Mucosa of descending colon (tissue), 3 donors: Measurements from ENCODE around the gene HLA-DPB1. TPM values are rescaled to one million over a fixed set of nuclear protein-coding genes. Genes with fewer than 3 reads are reported as not detected.

Source experiments
- ATAC-seq: fragments of 200-7000 bp; cut with Tn5 transposase; one replicate; pipeline ENCODE4 v1.9.1; 2020; ENCODE audit warnings: mild to moderate bottlenecking, moderate library complexity
- DNase-seq, 3 donors: peaks; one replicate each; pipeline ENCODE4 v3.0.0-alpha.2; 2020
- H3K36me3 ChIP-seq: fragments of 200-600 bp; one replicate; pipeline ENCODE4 v1.8.0; 2021; ENCODE audit warnings: low read depth, mild to moderate bottlenecking
- H3K4me1 ChIP-seq: fragments of 200-600 bp; one replicate; pipeline ENCODE4 v1.8.0; 2021; ENCODE audit warnings: low read depth, mild to moderate bottlenecking
- H3K4me3 ChIP-seq: fragments of 200-600 bp; one replicate; pipeline ENCODE4 v1.8.0; 2021; ENCODE audit warnings: mild to moderate bottlenecking
- H3K9me3 ChIP-seq: fragments of 200-600 bp; one replicate; pipeline ENCODE4 v1.8.0; 2021; ENCODE audit warnings: mild to moderate bottlenecking
- intact Hi-C, 2 donors: fragments of 100-400 bp; cut with DNase I in 1 of 2; cut with micrococcal nuclease in 1 of 2; formaldehyde crosslinking; loops; one replicate each; pipeline versions ENCODE4 v1.11.0 to v1.11.1; 2022; cut with DNase I, micrococcal nuclease
- total RNA-seq, 3 donors: library from RNA; stranded (reverse); fragmentation: NEBNext Ultra II Directional in 2 of 3; extraction: Animal tissue kit (Norgen Biotek cat#: 25700) in 2 of 3; gene quantifications; one replicate each; pipeline versions ENCODE4 v1.2.1 to v1.2.4, GENCODE V29; 2021 to 2023
- TF ChIP-seq, protein P1 (sequence below): fragments of 200-600 bp; IDR thresholded peaks from one replicate; pipeline ENCODE4 v1.8.0; 2022; ENCODE audit warnings: antibody characterized with exemption, mild to moderate bottlenecking
- donor health status: DM: no; HTN: no; CAD: no; lungs with moderate emphysema.
- donor health status: DM: no; HTN: no; CAD: no.
- donor health status: DM: no; HTN: yes; CAD: no.

HLA-DPB1 gene
- total RNA-seq, 3 donors from 2014 or later: 31.2 to 55.0 (median 51.2) TPM

DNA sequence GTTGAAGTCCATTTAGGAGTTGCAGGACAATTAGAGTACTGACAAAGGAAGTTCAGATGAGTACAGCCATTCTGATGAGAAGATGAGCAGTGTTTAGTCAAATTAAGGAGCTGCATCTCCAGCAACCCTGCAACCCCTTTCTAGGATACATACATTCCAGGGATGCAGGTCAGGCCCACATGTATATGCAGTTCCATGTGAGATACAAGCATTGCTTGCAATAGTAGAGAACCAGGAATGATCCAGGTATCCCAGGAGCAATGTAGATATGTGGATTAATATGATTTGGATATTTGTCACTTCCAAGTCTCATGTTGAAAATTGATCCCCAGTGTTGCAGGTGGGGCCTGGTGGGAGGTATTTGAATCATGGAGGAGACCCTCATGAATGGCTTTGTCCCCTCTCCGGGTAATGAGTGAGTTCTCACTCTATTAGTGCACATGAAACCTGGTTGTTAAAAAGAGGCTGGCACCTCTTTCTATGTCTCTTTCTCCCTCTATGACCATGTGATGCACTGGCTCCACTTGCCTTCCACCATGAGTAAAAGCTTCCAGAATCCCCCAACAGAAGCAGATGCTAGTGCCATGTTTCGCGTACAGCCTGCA lies 8.8 kb upstream of the HLA-DPB1 start:
- no peak for ATAC-seq
- intact Hi-C loops: no loop called here
- TF ChIP-seq, protein P1, sequence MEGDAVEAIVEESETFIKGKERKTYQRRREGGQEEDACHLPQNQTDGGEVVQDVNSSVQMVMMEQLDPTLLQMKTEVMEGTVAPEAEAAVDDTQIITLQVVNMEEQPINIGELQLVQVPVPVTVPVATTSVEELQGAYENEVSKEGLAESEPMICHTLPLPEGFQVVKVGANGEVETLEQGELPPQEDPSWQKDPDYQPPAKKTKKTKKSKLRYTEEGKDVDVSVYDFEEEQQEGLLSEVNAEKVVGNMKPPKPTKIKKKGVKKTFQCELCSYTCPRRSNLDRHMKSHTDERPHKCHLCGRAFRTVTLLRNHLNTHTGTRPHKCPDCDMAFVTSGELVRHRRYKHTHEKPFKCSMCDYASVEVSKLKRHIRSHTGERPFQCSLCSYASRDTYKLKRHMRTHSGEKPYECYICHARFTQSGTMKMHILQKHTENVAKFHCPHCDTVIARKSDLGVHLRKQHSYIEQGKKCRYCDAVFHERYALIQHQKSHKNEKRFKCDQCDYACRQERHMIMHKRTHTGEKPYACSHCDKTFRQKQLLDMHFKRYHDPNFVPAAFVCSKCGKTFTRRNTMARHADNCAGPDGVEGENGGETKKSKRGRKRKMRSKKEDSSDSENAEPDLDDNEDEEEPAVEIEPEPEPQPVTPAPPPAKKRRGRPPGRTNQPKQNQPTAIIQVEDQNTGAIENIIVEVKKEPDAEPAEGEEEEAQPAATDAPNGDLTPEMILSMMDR: no peak

DNA sequence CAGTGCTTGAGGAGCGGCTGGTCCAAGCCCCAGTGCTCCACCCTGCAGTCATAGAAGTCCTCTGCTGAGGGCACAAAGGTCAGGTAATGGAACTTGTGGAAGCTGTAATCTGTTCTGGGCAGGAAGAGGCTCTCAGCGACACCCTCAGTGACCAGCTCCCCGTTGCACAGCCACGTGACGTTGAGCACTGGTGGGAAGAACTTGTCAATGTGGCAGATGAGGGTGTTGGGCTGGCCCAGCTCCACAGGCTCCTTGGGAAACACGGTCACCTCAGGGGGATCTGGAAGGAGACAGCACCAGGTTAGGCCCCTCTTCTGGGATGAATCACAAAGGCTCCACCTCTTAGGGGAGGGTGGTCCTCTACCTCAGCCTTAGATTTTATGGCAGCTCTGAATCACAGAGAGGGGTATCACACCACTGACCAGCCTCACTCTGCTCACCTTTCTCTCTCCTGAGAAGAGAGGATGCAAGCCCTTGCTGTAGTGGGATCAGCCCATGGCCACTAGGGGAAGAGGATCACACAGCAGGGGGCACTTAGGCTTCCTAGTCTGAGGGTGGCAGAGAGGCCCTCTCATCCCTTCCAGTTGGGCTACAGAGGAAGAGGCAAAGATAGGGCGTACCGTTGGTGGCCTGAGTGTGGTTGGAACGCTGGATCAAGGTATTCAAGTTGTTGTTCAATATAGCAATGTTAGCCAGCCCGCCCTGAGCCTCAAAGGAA lies 6.6 kb upstream of the HLA-DPB1 start:
- Histone ChIP-seq H3K9me3 (no peaks in the 10 kb centered on the region), H3K4me3 (no peak overlapping the region), H3K4me1 (no peaks in the 10 kb centered on the region), H3K36me3 (no peaks in the 10 kb centered on the region)
- intact Hi-C loops: no loop called here
- DNase-seq (no peak), ATAC-seq (no peak)
- TF ChIP-seq, protein P1: no peak

More for the DNA sequence above, 8.8 kb upstream of the HLA-DPB1 start:
- no peak for DNase-seq
- Histone ChIP-seq H3K9me3 (no peaks in the 10 kb centered on the region), H3K36me3 (no peaks in the 10 kb centered on the region), H3K4me1 (no peaks in the 10 kb centered on the region), H3K4me3 (no peak overlapping the region)

DNA sequence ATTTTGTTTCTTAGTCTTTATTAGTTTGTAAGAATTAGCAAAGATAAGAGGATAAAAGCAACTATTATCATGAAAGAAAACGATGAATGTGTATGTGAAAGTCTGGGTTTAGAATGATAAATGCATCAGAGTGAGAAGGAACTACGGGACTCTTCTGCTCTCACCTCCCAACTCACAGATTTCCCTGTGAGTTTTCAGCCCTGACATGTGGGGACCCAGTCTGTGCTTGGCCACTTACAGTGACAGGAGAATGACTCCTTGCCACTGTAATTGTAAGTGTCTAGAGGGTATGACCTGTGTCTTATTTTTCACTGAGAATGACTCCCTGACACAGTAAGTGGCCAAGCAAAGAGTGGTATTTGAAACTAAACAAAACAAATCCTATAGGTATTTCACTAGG lies 4.9 kb upstream of the HLA-DPB1 start:
- H3K9me3 ChIP-seq: no peaks in the 10 kb centered on the region
- no peak overlapping the region for H3K4me3 ChIP-seq
- no peaks in the 10 kb centered on the region for H3K4me1 ChIP-seq
- ATAC-seq (no peak), DNase-seq (no peak)
- H3K36me3 ChIP-seq: no peaks in the 10 kb centered on the region
- intact Hi-C loops: loop anchor here (10.0 kb wide), 1 partner anchor 56 kb away; no protein-coding TSS in a partner anchor
- TF ChIP-seq, protein P1: no peak

DNA sequence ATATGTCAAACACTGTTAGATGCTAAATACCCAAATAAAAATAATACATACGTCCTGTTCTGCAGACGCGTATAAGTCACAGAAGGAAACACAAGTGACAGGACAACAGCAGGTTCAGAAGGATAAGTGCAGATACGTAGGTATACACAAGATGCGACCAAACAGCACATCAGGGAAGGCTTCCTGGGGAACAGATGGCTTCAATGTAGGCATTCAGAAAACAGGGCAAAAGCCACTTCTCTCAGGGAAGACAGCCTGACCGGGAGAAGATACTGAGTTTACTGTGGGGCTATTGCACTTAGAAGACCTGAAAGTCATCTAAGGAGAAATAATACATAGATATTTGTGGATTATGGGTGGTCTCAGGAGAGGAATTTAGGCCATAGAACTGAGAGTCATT lies 4.2 kb upstream of the HLA-DPB1 start:
- H3K9me3 ChIP-seq: no peaks in the 10 kb centered on the region
- no peaks in the 10 kb centered on the region for H3K4me1 ChIP-seq
- no peak for ATAC-seq
- TF ChIP-seq, protein P1: no peak
- H3K4me3 ChIP-seq: no peak overlapping the region
- H3K36me3 ChIP-seq: no peaks in the 10 kb centered on the region
- DNase-seq: no peak
- intact Hi-C loops: loop anchor here (10.0 kb wide), 1 partner anchor 57 kb away; no protein-coding TSS in a partner anchor

DNA sequence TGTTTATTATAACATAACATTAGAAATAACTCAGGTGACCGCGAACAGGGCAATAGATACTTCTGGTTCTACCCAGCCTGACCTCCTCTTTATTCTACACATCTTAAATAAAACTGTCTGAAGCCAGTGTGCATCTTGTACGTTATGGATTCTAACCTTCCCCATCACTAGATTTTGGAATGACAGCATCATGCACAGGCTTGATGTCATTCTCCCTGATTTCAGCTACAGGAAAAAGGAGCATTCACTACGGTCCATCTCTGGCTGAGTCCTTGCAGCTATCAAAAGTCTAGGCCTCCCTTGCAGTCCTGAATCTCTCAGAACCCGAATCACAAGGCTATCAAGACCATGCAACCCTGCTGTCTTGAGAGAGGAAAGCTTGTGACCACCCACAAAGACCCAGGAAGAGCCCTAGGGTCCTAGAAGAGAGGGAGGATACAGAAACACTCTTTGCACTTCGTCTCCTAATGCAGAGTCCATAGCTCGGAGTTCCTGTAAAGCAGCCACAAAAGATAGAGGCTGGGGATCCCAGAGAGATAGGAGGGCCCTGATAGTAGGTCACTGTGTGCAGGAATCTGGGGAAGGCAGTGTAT lies 3.2 kb upstream of the HLA-DPB1 start:
- Histone ChIP-seq H3K4me1 (no peaks in the 10 kb centered on the region), H3K9me3 (no peaks in the 10 kb centered on the region), H3K36me3 (no peaks in the 10 kb centered on the region), H3K4me3 (no peak overlapping the region)
- DNase-seq (no peak), ATAC-seq (no peak)
- intact Hi-C loops: loop anchor here (10.0 kb wide), 1 partner anchor 58 kb away; no protein-coding TSS in a partner anchor
- TF ChIP-seq, protein P1: no peak
